HG02610 (cell line): Measurements from ENCODE around the gene FEZ2.

ENCODE experiments used
- ATAC-seq: cut with Tn5 transposase; IDR thresholded peaks from one replicate; pipeline ENCODE4 v1.9.1; 2021; ENCODE audit warnings: mild to moderate bottlenecking, moderate library complexity; ENCODE audit not compliant: unreplicated experiment

The FEZ2 gene

GRCh38 chr2:36587556-36587955 lies 10.4 kb downstream of the FEZ2 start:
- no peak for ATAC-seq

DNA sequence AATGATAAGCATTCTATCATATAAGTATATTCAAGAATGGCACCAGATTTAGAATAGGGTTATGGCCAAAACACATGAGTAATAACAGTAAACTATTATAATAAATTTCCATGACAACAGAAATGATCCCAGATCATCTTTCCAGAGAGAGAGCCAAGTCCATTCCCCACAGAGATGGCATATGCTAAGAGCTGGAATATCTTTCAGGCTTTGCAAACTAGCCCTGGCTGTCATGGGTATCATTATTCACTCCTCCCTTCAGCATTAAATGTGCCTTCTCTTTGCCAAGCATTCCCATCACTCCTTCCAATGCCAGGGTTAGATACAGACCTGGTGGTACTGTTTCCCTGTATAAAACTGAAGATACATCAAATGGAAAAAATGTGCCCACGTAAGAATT lies 10.9 kb downstream of the FEZ2 start:
- no peak for ATAC-seq

- no peak for ATAC-seq
These were observed 11.3 kb downstream of the FEZ2 start for GRCh38 chr2:36586672-36587071.

GRCh38 chr2:36584148-36584794 lies 13.7 kb downstream of the FEZ2 start:
- no peak for ATAC-seq

GRCh38 chr2:36582951-36583350 lies 15.0 kb downstream of the FEZ2 start:
- no peak for ATAC-seq

- ATAC-seq: no peak
These were observed 15.4 kb downstream of the FEZ2 start for GRCh38 chr2:36582538-36582937.

- ATAC-seq: no peak
These were observed 18.7 kb downstream of the FEZ2 start for GRCh38 chr2:36579297-36579664.

DNA sequence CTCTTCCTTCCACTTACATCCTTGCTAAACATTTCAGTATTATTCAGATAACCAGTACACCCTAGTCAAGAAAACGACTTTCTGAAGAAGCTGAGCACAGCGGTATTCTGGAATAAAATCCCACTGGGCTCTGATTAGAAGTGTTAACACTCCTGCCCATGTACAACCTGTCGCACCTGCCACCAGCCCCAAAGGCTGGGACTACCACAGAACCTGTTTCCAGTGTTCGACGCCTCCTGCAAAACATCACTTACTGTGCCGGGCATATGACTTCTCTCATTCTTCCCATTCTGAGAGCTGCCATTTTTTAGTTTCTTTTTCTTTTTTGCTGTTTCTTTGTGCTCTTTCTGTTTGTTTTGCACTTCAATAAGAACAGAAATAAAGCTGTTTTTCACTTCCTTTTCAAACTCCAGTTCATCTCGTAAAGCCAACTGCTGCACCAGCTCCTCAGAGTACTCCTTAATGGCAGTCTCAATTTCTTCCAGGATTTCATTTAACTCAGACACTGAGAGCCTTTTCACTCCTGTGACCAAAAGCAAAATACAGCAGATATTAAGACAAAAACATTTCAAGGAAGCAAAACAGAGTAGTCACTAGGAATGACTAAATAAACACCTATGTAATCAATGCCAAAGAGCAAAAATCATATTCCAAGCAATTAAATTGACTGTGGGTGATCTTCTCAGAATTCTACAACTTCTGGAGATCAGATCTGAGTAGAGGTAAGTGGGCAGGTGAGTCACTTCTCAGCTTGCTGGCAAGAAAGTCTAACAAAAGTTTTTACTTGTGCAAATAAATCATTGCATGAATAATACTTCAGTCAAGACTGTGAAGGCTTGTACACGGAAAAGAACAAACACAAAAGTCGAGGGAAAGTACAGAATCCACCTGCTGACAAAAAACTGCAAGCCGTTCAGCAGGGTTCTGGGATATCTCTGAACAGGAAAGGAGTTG lies 19.3 kb downstream of the FEZ2 start:
- ATAC-seq: no peak

GRCh38 chr2:36577884-36578283 lies 20.1 kb downstream of the FEZ2 start:
- ATAC-seq: no peak

GRCh38 chr2:36574560-36574959 lies 23.4 kb downstream of the FEZ2 start:
- no peak for ATAC-seq

DNA sequence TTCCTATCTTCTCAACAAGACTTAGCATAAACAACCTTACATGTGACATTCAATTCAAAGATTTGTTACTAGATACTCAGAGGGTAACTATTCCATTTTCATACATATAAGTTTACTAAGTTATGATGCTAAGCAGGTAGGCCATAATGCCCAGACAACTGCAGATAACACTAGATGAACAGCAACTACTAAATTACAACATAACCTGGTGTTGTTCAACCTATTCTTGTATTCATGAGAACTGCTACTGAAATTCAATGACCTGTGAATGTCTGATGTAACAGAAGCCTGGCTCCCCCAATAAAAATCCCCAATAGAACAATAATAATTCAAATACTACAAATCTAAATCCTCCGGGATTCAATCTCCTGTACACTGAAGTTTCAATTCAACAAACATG lies 24.8 kb downstream of the FEZ2 start:
- ATAC-seq: no peak

- no peak for ATAC-seq
These were observed 25.3 kb downstream of the FEZ2 start for GRCh38 chr2:36572719-36573059.

- no peak for ATAC-seq
These were observed 25.8 kb downstream of the FEZ2 start for GRCh38 chr2:36572054-36572718.

DNA sequence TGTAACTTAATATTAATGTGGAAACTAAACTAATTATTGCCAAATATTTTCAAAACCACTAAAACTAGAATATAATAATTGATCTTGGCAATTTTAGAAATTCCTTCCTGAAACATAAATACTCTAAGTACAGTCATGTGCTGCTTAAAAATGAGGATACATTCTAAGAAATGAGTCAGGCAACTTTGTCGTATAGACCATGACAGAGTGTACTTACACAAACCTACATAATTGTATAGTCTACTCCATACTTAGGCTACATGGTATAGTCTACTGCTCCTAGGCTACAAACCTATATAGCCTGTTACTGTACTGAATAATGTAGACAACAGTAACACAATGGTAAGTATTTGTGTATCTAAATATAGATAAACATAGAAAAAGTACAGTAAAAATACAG lies 27.6 kb downstream of the FEZ2 start:
- no peak for ATAC-seq

DNA sequence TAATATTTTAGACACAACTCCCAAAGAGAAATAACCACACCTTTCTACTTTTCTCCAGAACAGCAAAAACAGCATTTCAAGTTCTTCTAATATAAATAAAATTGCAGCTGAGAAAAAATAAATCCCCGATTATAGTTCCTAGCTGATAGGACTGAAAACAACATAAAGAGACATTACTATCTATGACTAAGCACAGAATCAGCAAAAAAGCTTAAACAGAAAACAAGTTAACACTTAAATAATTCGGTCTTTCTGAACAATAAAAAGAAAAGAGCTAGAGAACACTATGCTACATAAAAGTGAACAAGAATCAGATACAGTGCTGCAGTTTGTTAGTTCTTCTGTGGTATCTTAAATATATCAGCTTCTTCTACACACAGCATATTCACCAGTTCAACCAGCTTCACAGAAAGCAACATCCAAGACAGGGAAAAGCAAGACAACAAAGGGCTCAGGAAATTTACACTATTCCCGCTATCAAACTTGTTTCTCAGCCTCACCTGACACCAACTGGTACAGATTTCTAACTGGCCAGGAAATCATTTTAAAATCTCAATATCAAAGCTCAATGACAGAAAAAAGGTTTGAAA lies 28.6 kb downstream of the FEZ2 start:
- ATAC-seq: no peak

DNA sequence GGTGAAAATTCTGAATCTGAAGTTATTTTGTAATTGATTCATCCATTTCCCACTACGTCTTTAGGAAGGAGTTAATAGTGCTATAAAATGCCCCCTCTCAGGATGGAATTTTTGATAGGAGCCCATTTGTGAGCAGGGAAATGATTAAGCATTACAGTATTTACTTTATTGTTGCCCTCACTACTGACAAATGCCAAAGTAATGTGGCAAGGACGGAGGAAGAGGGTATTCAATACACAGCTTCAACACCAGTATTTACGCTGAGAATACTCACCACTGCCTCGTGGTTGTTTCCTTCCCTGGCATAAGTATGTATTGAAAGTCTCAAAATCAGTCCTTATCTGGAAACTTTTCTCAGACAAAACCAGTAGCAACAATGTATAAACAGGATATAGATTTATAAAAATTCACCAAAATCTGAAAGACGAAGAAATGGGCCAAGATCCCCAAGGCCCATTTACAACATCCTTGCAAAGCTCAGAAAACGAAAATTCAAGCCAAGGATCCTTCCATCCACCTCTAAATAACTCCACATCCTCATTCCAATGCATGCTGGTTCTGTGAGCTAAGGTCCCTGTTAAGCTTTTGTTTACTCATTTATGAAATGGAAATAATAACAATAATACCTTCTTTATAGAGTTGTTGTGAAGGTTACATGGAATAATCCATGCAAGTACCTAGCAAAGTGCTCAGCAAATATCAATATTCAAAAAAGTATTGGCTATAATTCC lies 29.3 kb downstream of the FEZ2 start:
- ATAC-seq: no peak

DNA sequence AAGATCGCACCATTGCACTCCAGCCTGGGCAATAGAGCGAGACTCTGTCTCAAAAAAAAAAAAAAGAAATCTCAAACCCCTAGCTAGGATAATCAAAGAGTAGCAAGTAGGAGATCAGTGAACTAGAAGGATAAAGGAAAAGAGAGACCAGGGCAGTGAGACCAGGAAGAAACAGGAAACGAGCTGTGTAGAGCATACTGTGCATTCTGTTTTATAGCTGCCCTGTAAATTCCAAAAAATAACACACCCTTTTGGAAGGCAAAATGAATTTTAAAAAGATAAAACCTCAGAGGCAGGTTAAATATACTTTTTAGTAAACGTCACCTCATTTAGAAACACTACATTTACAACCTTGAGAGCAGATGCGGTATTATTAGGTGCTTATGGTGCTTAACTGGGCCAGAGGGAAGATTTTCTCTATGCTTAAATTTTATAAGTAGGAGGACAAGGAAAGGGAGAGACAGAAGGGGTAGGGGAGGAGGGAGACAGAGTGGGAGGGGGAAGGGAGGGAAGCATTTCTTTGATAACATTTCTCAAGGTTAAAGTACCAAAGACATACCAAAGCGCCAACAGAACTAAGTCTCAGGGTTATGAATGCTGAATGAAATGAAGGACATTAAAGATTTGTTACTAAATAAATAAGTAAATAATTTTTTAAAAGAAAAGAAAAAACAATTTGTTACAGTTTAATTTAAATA lies 30.1 kb downstream of the FEZ2 start:
- no peak for ATAC-seq

GRCh38 chr2:36566887-36567286 lies 31.1 kb downstream of the FEZ2 start:
- ATAC-seq: no peak

DNA sequence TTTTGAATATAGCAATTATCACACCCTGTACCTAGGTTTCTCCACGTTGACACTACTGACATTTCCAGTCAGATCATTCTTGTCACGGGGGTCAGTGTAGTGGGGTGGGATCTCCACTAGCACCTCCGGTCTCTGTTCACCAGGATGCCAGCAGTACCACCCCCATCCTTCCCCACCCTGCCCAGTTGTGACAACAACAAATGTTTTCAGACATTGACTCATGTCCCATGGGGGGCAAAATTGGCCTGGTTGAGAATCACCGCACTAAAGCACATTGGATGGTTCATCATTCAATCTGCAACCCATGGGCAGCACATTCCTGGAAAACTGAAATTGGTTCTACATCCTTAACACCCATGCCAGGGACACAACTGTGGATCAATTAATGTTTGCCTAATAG lies 32.3 kb downstream of the FEZ2 start:
- ATAC-seq: no peak

DNA sequence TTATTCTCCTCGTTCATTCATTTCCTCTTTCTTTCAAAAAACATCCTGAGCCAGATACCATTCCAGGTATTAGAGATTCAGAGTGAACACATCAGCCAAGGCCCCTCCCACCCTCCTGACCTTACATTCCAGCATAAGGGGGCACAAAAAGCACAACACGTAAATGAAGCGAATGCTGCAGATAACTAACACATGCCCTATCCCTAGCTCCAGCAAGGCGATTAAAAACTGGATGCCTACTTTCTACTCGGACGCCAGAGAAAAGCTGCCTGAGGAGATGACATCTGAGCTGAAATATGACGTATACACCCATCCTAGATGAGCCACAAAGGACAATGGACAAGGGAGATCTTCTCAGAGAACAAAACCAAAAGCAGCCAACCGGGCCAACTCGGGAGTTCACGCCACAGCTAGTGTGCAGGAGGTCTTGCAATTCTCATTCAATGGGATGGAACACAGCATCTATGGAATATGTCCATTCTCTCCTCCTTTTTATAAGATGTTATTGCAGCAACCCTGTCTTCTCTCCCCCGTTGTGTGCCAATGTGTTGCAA lies 33.5 kb downstream of the FEZ2 start:
- no peak for ATAC-seq
